Breast epithelium (tissue), 4 donors: ENCODE measurements around the gene SUGP1. TPM values are rescaled to one million over a fixed set of nuclear protein-coding genes. Genes with fewer than 3 reads are reported as not detected.

Source experiments
- DNase-seq, 2 donors: peaks; one replicate each; pipeline ENCODE4 v3.0.0-alpha.2; 2019; ENCODE audit warnings: low spot score in 2 of 2
- H3K27ac ChIP-seq, 2 donors: fragments of 200-600 bp; sonication (generic) in 1 of 2; one replicate each; pipeline ENCODE4 v1.5.1; 2016 to 2019; ENCODE audit warnings: mild to moderate bottlenecking in 1 of 2
- H3K27me3 ChIP-seq, 2 donors: fragments of 200-600 bp; sonication (generic) in 1 of 2; one replicate each; pipeline versions ENCODE4 v1.5.1 to v1.6.0; 2017 to 2019; ENCODE audit warnings: control low read depth in 1 of 2, mild to moderate bottlenecking in 1 of 2
- H3K36me3 ChIP-seq: fragments of 200-600 bp; one replicate; pipeline ENCODE4 v1.5.1; 2019
- H3K4me1 ChIP-seq, 2 donors: fragments of 200-600 bp; sonication (generic); one replicate each; pipeline ENCODE4 v1.5.1; 2016 to 2019; ENCODE audit warnings: control low read depth in 1 of 2
- H3K4me3 ChIP-seq, 3 donors: fragments of 200-600 bp; sonication (generic); 1 replicate in 2 of 3; 2 replicates in 1 of 3; pipeline ENCODE4 v1.5.1; 2016 to 2019; ENCODE audit warnings: mild to moderate bottlenecking in 3 of 3, moderate library complexity in 2 of 3
- H3K9me3 ChIP-seq, 2 donors: fragments of 200-600 bp; sonication (generic) in 1 of 2; one replicate each; pipeline ENCODE4 v1.5.1; 2016 to 2019; ENCODE audit warnings: control low read depth in 1 of 2
- POLR2A ChIP-seq: fragments of 450-650 bp; IDR thresholded peaks from one replicate; pipeline ENCODE4 v1.6.1; 2016; ENCODE audit warnings: antibody characterized with exemption, mild to moderate bottlenecking, moderate library complexity
- POLR2AphosphoS5 ChIP-seq, 3 donors: sonication (generic); formaldehyde crosslinking; IDR thresholded peaks; one replicate each; pipeline ENCODE4 v1.6.1; 2017; ENCODE audit warnings: antibody characterized with exemption in 3 of 3
- intact Hi-C: fragments of 100-400 bp; cut with DNase I; formaldehyde crosslinking; loops from one replicate; pipeline ENCODE4 v1.15.1; 2023; ENCODE audit warnings: low total_unique reads
- total RNA-seq, 3 donors: library from RNA; depleted of rRNA; stranded (reverse); fragments of >200 nt; gene quantifications; one replicate each; pipeline ENCODE4 v1.1.0, GENCODE V29; 2016
- TF ChIP-seq, protein P1 (sequence below), 3 donors: fragments of 450-650 bp; IDR thresholded peaks; one replicate each; pipeline ENCODE4 v1.5.1; 2016 to 2017; ENCODE audit warnings: antibody characterized with exemption in 3 of 3, mild to moderate bottlenecking in 3 of 3, moderate library complexity in 3 of 3

Gene SUGP1
- total RNA-seq, 3 donors from 2014 or later = 23.8 to 31.6 (median 29.8) TPM

DNA sequence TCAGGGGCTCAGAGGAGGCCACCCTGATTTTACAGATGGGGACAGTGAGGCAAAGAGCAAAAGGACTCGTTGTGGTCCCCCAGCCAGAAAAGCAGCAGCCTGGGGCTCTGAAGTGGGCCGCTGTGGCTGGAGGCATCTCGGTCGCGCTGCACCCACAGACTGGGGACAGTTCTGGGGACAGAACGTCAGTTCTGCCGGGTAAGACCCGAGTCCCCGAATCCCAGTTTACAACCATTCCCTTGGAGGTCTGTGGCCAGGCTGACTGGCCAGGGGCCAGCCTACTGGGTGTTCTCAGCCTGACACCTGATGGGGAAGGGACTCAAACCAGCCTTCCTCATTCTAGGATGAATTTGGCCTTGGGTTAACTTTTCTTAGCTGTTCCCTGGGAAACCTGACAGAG lies 14.1 kb downstream of the SUGP1 start:
- H3K4me3 ChIP-seq = no peak overlapping the region
- no peak overlapping the region for H3K27ac ChIP-seq
- no peak for DNase-seq
- TF ChIP-seq POLR2AphosphoS5 (IDR thresholded peaks at IDR 0.05) (no peak), POLR2A (no peak)
- TF ChIP-seq, protein P1, sequence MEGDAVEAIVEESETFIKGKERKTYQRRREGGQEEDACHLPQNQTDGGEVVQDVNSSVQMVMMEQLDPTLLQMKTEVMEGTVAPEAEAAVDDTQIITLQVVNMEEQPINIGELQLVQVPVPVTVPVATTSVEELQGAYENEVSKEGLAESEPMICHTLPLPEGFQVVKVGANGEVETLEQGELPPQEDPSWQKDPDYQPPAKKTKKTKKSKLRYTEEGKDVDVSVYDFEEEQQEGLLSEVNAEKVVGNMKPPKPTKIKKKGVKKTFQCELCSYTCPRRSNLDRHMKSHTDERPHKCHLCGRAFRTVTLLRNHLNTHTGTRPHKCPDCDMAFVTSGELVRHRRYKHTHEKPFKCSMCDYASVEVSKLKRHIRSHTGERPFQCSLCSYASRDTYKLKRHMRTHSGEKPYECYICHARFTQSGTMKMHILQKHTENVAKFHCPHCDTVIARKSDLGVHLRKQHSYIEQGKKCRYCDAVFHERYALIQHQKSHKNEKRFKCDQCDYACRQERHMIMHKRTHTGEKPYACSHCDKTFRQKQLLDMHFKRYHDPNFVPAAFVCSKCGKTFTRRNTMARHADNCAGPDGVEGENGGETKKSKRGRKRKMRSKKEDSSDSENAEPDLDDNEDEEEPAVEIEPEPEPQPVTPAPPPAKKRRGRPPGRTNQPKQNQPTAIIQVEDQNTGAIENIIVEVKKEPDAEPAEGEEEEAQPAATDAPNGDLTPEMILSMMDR (IDR thresholded peaks at IDR 0.05) = no peak
- intact Hi-C loops = no loop called here
- no peaks in the 10 kb centered on the region for H3K4me1 ChIP-seq
- no peaks in the 10 kb centered on the region for H3K27me3 ChIP-seq
- H3K36me3 ChIP-seq = peaks cover 4% of the 10 kb centered on the region
- H3K9me3 ChIP-seq = no peaks in the 10 kb centered on the region

DNA sequence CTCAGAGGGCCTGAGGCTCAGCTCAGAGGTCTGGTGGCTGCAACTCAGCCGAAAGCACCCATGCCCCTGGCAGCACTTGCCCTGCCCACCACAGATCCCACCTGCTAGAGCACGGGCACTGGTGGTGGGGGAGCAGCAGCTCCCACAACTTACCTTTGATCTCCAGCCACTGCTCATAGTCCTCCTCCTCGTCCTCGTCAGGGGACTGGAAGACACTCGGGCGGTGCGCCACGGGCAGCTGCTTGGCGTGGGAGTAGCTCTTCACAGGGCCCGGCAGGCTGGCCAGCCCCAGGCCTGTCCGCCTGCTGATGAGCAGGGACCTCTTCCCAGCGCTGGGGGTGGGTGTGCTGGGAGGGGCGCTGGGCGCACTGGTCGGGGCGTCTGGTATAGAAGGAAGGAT lies 14.6 kb downstream of the SUGP1 start:
- TF ChIP-seq, protein P1 (IDR thresholded peaks at IDR 0.05) = no peak
- TF ChIP-seq POLR2A = no peak
- TF ChIP-seq POLR2AphosphoS5 (IDR thresholded peaks at IDR 0.05) = no peak
- H3K36me3 ChIP-seq = peaks cover 4% of the 10 kb centered on the region
- DNase-seq = no peak

DNA sequence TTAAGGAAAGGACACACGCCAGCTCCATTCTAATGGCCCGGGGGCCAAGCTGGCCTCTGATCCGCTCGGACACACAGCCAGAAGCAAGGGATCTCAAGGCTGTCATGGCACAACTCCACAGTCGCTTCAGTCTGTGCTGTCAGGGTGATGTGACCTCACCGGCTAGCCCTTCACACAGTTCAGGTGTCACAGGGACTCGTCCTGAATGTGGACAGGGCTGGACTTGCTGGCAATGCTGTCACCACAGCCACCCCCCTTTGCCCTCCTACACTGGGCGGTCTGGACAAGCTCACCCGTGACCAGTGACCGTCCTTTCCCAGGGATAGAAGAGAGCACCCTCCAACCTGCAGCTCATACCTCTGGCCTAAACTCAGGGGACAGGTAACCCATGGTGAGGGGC lies 15.2 kb downstream of the SUGP1 start:
- DNase-seq = no peak
- no peak overlapping the region for H3K27ac ChIP-seq
- TF ChIP-seq POLR2AphosphoS5 (IDR thresholded peaks at IDR 0.05) = no peak
- TF ChIP-seq, protein P1 (IDR thresholded peaks at IDR 0.05) = no peak
- no peak for TF ChIP-seq POLR2A
- no peak overlapping the region for H3K4me3 ChIP-seq
- no peaks in the 10 kb centered on the region for H3K9me3 ChIP-seq
- H3K4me1 ChIP-seq = no peaks in the 10 kb centered on the region
- H3K27me3 ChIP-seq = no peaks in the 10 kb centered on the region
- H3K36me3 ChIP-seq = peaks cover 4% of the 10 kb centered on the region
- intact Hi-C loops = no loop called here

More for the DNA sequence above, 14.6 kb downstream of the SUGP1 start:
- no peaks in the 10 kb centered on the region for H3K4me1 ChIP-seq
- H3K27ac ChIP-seq = no peak overlapping the region
- H3K4me3 ChIP-seq = no peak overlapping the region
- intact Hi-C loops = no loop called here
- no peaks in the 10 kb centered on the region for H3K9me3 ChIP-seq
- H3K27me3 ChIP-seq = no peaks in the 10 kb centered on the region

DNA sequence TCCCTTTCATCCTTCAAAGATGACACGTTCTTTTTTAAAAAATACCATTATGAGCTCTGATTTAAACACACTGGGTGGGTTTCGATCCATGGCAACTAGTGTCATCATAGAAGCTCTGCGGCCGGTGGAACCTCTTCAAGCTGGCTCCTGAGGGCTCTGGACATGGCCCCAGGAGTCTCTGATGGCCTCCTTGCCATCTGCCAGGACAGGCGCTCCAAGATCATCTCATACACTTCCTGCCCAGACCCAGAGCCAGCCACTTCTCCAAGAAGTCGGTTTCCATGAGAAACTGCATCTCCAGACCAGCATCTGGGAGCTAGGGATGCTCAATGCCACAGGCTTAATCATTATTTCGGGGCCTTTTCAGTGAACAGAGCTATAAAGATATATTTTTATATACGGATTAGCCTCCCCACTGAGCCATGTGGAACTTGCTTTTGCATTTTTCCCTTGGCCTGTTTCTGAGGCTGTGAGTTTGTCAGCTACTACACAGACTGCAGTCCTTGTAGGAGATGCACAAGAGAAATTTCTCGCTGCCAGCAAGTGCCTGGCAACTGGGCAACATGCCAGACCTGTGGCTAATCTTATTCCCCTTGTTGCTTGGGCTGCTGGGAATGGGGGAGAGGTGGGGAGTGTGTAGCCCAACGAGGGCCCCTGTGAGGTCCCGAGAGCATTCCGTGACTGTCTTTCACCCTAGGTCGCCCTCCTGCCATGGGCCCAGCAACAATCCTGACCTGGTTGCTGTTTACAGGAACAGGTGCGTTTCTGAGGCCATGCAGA lies 15.9 kb downstream of the SUGP1 start:
- H3K36me3 ChIP-seq = peaks cover 4% of the 10 kb centered on the region
- no peaks in the 10 kb centered on the region for H3K4me1 ChIP-seq
- H3K4me3 ChIP-seq = no peak overlapping the region
- H3K27ac ChIP-seq = no peak overlapping the region
- intact Hi-C loops = no loop called here
- DNase-seq = no peak
- H3K9me3 ChIP-seq = no peaks in the 10 kb centered on the region
- no peaks in the 10 kb centered on the region for H3K27me3 ChIP-seq
- TF ChIP-seq, protein P1 (IDR thresholded peaks at IDR 0.05) = no peak
- TF ChIP-seq POLR2A (no peak), POLR2AphosphoS5 (IDR thresholded peaks at IDR 0.05) (no peak)

DNA sequence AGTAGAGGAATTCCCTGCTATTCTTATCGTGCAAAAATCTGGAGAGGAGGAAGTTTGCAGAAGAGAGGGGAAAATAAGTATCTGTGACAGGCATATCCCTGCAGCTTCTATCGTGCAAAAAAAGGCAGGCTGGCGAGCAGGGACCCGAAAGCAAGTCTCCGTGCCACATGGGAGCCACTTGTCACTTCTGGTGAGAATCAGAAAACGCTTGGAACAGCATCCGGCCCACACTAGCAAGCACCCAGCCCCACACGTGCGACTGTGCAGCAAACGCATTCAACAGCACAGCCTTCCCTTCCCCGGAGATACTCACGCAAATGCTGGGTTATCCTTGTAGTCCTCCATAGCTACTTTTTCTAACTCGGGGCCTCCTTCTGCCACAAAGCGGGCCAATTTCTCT lies 16.9 kb downstream of the SUGP1 start:
- intact Hi-C loops = no loop called here
- Histone ChIP-seq H3K27me3 (no peaks in the 10 kb centered on the region), H3K4me1 (no peaks in the 10 kb centered on the region), H3K27ac (no peak overlapping the region), H3K4me3 (no peak overlapping the region), H3K36me3 (peaks cover 4% of the 10 kb centered on the region), H3K9me3 (no peaks in the 10 kb centered on the region)
- TF ChIP-seq, protein P1 (IDR thresholded peaks at IDR 0.05) = no peak
- TF ChIP-seq POLR2A = no peak
- no peak for TF ChIP-seq POLR2AphosphoS5 (IDR thresholded peaks at IDR 0.05)
- DNase-seq = no peak
